HepG2 (cell line): Measurements from ENCODE around the gene LEPR. TPM values are rescaled to one million over a fixed set of nuclear protein-coding genes. Genes with fewer than 3 reads are reported as not detected.

Source experiments
- AKAP8 ChIP-seq: sonication (generic); formaldehyde crosslinking; IDR thresholded peaks from 2 replicates; pipeline ENCODE4 v1.5.1; 2020; ENCODE audit warnings: mild to moderate bottlenecking, missing genetic modification reagents
- CREM ChIP-seq, 2 experiments: sonication (generic) in 1 of 2; formaldehyde crosslinking in 1 of 2; IDR thresholded peaks; 2 replicates each; pipeline versions ENCODE4 v1.4.0 to v1.6.1; 2016 to 2020; ENCODE audit warnings: antibody characterized with exemption in 1 of 2, mild to moderate bottlenecking in 1 of 2, missing genetic modification reagents in 1 of 2
- IKZF5 ChIP-seq: IDR thresholded peaks from 2 replicates; pipeline ENCODE4 v1.6.1; 2018; ENCODE audit warnings: missing genetic modification reagents, mild to moderate bottlenecking, missing compliant biosample characterization
- ISL2 ChIP-seq: sonication (generic); formaldehyde crosslinking; IDR thresholded peaks from 2 replicates; pipeline ENCODE4 v1.5.0; 2020; ENCODE audit warnings: missing genetic modification reagents
- JUND ChIP-seq: sonication (generic); formaldehyde crosslinking; IDR thresholded peaks from 2 replicates; pipeline ENCODE4 v1.8.0; 2022; ENCODE audit warnings: mild to moderate bottlenecking, missing genetic modification reagents
- NR2F1 ChIP-seq, 2 experiments: fragments of 450-650 bp in 1 of 2; formaldehyde crosslinking in 1 of 2; IDR thresholded peaks; 2 replicates each; pipeline versions ENCODE4 v1.5.0 to v1.6.1; 2016 to 2020; ENCODE audit warnings: mild to moderate bottlenecking in 1 of 2, missing compliant biosample characterization in 1 of 2, missing genetic modification reagents in 1 of 2, moderate library complexity in 1 of 2
- NR2F2 ChIP-seq: IDR thresholded peaks from 2 replicates; pipeline ENCODE4 v1.6.1; 2012; ENCODE audit warnings: low read depth, inconsistent platforms, borderline replicate concordance
- PITX1 ChIP-seq: sonication (generic); formaldehyde crosslinking; IDR thresholded peaks from 2 replicates; pipeline ENCODE4 v1.5.1; 2020; ENCODE audit warnings: mild to moderate bottlenecking, missing genetic modification reagents
- RCOR2 ChIP-seq: IDR thresholded peaks from 2 replicates; pipeline ENCODE4 v1.6.1; 2016; ENCODE audit warnings: missing biosample characterization, missing genetic modification reagents
- SOX13 ChIP-seq, 3 experiments: fragments of 450-650 bp in 1 of 3; sonication (generic) in 1 of 3; formaldehyde crosslinking in 1 of 3; IDR thresholded peaks in 2 of 3; conservative IDR thresholded peaks in 1 of 3; 2 replicates each; pipeline versions ENCODE4 v1.5.0 to v1.6.1; 2016 to 2020; ENCODE audit warnings: antibody characterized with exemption in 1 of 3, mild to moderate bottlenecking in 1 of 3, missing compliant biosample characterization in 1 of 3, missing genetic modification reagents in 1 of 3, moderate library complexity in 1 of 3
- SOX5 ChIP-seq: IDR thresholded peaks from 2 replicates; pipeline ENCODE4 v1.6.1; 2016; ENCODE audit warnings: borderline replicate concordance
- SP2 ChIP-seq: sonication (generic); formaldehyde crosslinking; IDR thresholded peaks from 2 replicates; pipeline ENCODE4 v1.5.1; 2020; ENCODE audit warnings: mild to moderate bottlenecking, missing genetic modification reagents
- SSRP1 ChIP-seq: IDR thresholded peaks from 2 replicates; pipeline ENCODE4 v1.6.1; 2016; ENCODE audit warnings: control low read depth
- ZBTB38 ChIP-seq: sonication (generic); formaldehyde crosslinking; IDR thresholded peaks from 2 replicates; pipeline ENCODE4 v1.5.1; 2020; ENCODE audit warnings: mild to moderate bottlenecking, missing genetic modification reagents
- ZBTB7B ChIP-seq: sonication (generic); formaldehyde crosslinking; IDR thresholded peaks from 2 replicates; pipeline ENCODE4 v1.4.0; 2020; ENCODE audit warnings: missing genetic modification reagents
- ZNF331 ChIP-seq: sonication (generic); formaldehyde crosslinking; IDR thresholded peaks from 2 replicates; pipeline ENCODE4 v1.4.0; 2020; ENCODE audit warnings: missing genetic modification reagents
- ZNF362 ChIP-seq: sonication (generic); formaldehyde crosslinking; IDR thresholded peaks from 2 replicates; pipeline ENCODE4 v1.4.0; 2020; ENCODE audit warnings: missing genetic modification reagents, mild to moderate bottlenecking, borderline replicate concordance
- ZNF580 ChIP-seq: IDR thresholded peaks from 2 replicates; pipeline ENCODE4 v1.6.1; 2016; ENCODE audit warnings: low read depth, borderline replicate concordance
- polyA plus RNA-seq, 8 experiments: library from polyadenylated mRNA; depleted of rRNA in 3 of 8; stranded (reverse) in 7 of 8; unstranded in 1 of 8; fragments of >200 nt; fragmentation: Illumina TruSeq in 4 of 8; extraction: Trizol in 4 of 8; gene quantifications; 2 replicates each; pipeline versions ENCODE4 v1.2.1 to v1.2.3, GENCODE V29; 2011 to 2016; ENCODE audit warnings: low read depth in 4 of 8, missing spikeins in 1 of 8, mixed read lengths in 1 of 8; ENCODE audit not compliant: insufficient read depth in 1 of 8
- total RNA-seq, 5 experiments: library from RNA; depleted of rRNA; stranded (reverse); fragments of >200 nt; fragmentation: Illumina TruSeq; extraction: Trizol; gene quantifications; 2 replicates each; pipeline ENCODE4 v1.2.3, GENCODE V29; 2016; ENCODE audit warnings: low read depth in 1 of 5
- TF ChIP-seq, protein P1 (sequence below): sonication (generic); formaldehyde crosslinking; IDR thresholded peaks from 2 replicates; pipeline ENCODE4 v1.4.0; 2020; ENCODE audit warnings: mild to moderate bottlenecking, missing genetic modification reagents
- TF ChIP-seq, protein P2 (sequence below): IDR thresholded peaks from 2 replicates; pipeline ENCODE4 v1.6.1; 2016
- TF ChIP-seq, protein P3 (sequence below): sonication (generic); formaldehyde crosslinking; IDR thresholded peaks from 2 replicates; pipeline ENCODE4 v1.5.0; 2020; ENCODE audit warnings: mild to moderate bottlenecking, missing genetic modification reagents, borderline replicate concordance

LEPR gene
- total and polyA plus RNA-seq, 2 of the 13 experiments (the other 11 are each of a cell fraction or from before 2014, with no cell fraction given): 0.60 to 1.7 TPM

GRCh38 chr1:65467536-65467935 lies 47.1 kb downstream of the LEPR start (continued):
- TF ChIP-seq RCOR2 (peak; percentile 35; the same call in 1 of the 2 replicates), ZBTB7B (peak; percentile 87), ZNF331 (CRISPR knock-in tag) (peak; percentile 86), ZNF362 (CRISPR knock-in tag) (peak; percentile 20; the same call in 1 of the 2 replicates), ISL2 (CRISPR knock-in tag) (peak; percentile 56; the same call in 1 of the 2 replicates), CREM (IDR thresholded peaks at IDR 0.05) (peak; percentile 59; the same call in 1 of the 2 replicates), CREM (CRISPR knock-in tag; IDR thresholded peaks at IDR 0.05) (no peak), NR2F1 (CRISPR knock-in tag; IDR thresholded peaks at IDR 0.05) (peak; percentile 94 to 96), ZNF580 (CRISPR knock-in tag) (peak; percentile 70; the same call in 1 of the 2 replicates), SOX13 (IDR thresholded peaks at IDR 0.05) (peak; percentile 76; the same call in 1 of the 2 replicates), SOX13 (CRISPR knock-in tag; conservative IDR thresholded peaks at IDR 0.05 in 1 of 2, IDR thresholded peaks at IDR 0.05 in 1 of 2) (peak in 1 of 2 experiments; percentile 92; a peak in 2 of 4 replicates), NR2F2 (peak; percentile 98), SSRP1 (CRISPR knock-in tag) (no peak), SP2 (no peak), AKAP8 (CRISPR knock-in tag) (0 out of 2 replicates have a peak, but pooled peaks have one; percentile 39), ZBTB38 (CRISPR knock-in tag) (peak; percentile 59; the same call in 1 of the 2 replicates), SOX5 (CRISPR knock-in tag) (peak; percentile 88), PITX1 (peak; percentile 94), JUND (CRISPR knock-in tag) (no peak), IKZF5 (CRISPR knock-in tag) (peak; percentile 59; the same call in 1 of the 2 replicates)
- TF ChIP-seq, protein P1, sequence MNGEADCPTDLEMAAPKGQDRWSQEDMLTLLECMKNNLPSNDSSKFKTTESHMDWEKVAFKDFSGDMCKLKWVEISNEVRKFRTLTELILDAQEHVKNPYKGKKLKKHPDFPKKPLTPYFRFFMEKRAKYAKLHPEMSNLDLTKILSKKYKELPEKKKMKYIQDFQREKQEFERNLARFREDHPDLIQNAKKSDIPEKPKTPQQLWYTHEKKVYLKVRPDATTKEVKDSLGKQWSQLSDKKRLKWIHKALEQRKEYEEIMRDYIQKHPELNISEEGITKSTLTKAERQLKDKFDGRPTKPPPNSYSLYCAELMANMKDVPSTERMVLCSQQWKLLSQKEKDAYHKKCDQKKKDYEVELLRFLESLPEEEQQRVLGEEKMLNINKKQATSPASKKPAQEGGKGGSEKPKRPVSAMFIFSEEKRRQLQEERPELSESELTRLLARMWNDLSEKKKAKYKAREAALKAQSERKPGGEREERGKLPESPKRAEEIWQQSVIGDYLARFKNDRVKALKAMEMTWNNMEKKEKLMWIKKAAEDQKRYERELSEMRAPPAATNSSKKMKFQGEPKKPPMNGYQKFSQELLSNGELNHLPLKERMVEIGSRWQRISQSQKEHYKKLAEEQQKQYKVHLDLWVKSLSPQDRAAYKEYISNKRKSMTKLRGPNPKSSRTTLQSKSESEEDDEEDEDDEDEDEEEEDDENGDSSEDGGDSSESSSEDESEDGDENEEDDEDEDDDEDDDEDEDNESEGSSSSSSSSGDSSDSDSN (CRISPR knock-in tag): peak; percentile 52; the same call in 1 of the 2 replicates
- TF ChIP-seq, protein P2, sequence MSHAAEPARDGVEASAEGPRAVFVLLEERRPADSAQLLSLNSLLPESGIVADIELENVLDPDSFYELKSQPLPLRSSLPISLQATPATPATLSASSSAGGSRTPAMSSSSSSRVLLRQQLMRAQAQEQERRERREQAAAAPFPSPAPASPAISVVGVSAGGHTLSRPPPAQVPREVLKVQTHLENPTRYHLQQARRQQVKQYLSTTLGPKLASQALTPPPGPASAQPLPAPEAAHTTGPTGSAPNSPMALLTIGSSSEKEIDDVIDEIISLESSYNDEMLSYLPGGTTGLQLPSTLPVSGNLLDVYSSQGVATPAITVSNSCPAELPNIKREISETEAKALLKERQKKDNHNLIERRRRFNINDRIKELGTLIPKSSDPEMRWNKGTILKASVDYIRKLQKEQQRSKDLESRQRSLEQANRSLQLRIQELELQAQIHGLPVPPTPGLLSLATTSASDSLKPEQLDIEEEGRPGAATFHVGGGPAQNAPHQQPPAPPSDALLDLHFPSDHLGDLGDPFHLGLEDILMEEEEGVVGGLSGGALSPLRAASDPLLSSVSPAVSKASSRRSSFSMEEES (CRISPR knock-in tag): peak; percentile 39; the same call in 1 of the 2 replicates
- TF ChIP-seq, protein P3, sequence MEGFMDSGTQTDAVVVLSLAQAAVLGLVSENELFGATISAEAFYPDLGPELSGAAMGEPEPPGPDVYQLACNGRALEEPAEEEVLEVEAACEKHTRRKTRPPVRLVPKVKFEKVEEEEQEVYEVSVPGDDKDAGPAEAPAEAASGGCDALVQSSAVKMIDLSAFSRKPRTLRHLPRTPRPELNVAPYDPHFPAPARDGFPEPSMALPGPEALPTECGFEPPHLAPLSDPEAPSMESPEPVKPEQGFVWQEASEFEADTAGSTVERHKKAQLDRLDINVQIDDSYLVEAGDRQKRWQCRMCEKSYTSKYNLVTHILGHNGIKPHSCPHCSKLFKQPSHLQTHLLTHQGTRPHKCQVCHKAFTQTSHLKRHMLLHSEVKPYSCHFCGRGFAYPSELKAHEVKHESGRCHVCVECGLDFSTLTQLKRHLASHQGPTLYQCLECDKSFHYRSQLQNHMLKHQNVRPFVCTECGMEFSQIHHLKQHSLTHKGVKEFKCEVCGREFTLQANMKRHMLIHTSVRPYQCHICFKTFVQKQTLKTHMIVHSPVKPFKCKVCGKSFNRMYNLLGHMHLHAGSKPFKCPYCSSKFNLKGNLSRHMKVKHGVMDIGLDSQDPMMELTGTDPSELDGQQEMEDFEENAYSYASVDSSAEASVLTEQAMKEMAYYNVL: peak; percentile 62; the same call in 1 of the 2 replicates
